Mucosa of descending colon (tissue), 3 donors: ENCODE measurements around the gene ALDOB. TPM values are rescaled to one million over a fixed set of nuclear protein-coding genes. Genes with fewer than 3 reads are reported as not detected.

ENCODE experiments used
- ATAC-seq: fragments of 200-7000 bp; cut with Tn5 transposase; one replicate; pipeline ENCODE4 v1.9.1; 2020; ENCODE audit warnings: mild to moderate bottlenecking, moderate library complexity
- DNase-seq, 3 donors: peaks; one replicate each; pipeline ENCODE4 v3.0.0-alpha.2; 2020
- H3K36me3 ChIP-seq: fragments of 200-600 bp; one replicate; pipeline ENCODE4 v1.8.0; 2021; ENCODE audit warnings: low read depth, mild to moderate bottlenecking
- H3K4me1 ChIP-seq: fragments of 200-600 bp; one replicate; pipeline ENCODE4 v1.8.0; 2021; ENCODE audit warnings: low read depth, mild to moderate bottlenecking
- H3K4me3 ChIP-seq: fragments of 200-600 bp; one replicate; pipeline ENCODE4 v1.8.0; 2021; ENCODE audit warnings: mild to moderate bottlenecking
- H3K9me3 ChIP-seq: fragments of 200-600 bp; one replicate; pipeline ENCODE4 v1.8.0; 2021; ENCODE audit warnings: mild to moderate bottlenecking
- CTCF ChIP-seq: fragments of 200-600 bp; IDR thresholded peaks from one replicate; pipeline ENCODE4 v1.8.0; 2022; ENCODE audit warnings: antibody characterized with exemption, mild to moderate bottlenecking
- intact Hi-C, 2 donors: fragments of 100-400 bp; cut with DNase I in 1 of 2; cut with micrococcal nuclease in 1 of 2; formaldehyde crosslinking; loops; one replicate each; pipeline versions ENCODE4 v1.11.0 to v1.11.1; 2022; cut with DNase I, micrococcal nuclease
- total RNA-seq, 3 donors: library from RNA; stranded (reverse); fragmentation: NEBNext Ultra II Directional in 2 of 3; extraction: Animal tissue kit (Norgen Biotek cat#: 25700) in 2 of 3; gene quantifications; one replicate each; pipeline versions ENCODE4 v1.2.1 to v1.2.4, GENCODE V29; 2021 to 2023
- donor health status: DM: no; HTN: no; CAD: no; lungs with moderate emphysema.
- donor health status: DM: no; HTN: no; CAD: no.
- donor health status: DM: no; HTN: yes; CAD: no.

The ALDOB gene
- total RNA-seq, 3 donors from 2014 or later = 1.6 to 13.8 (median 3.0) TPM

GRCh38 chr9:101417389-101417788, 18.2 kb downstream of the ALDOB start:
- no peaks in the 10 kb centered on the region for H3K36me3 ChIP-seq
- no peak for TF ChIP-seq CTCF
- intact Hi-C loops = no loop called here
- H3K4me3 ChIP-seq = no peak overlapping the region
- DNase-seq = no peak
- ATAC-seq = no peak
- peaks cover 36% of the 10 kb centered on the region for H3K9me3 ChIP-seq
- no peaks in the 10 kb centered on the region for H3K4me1 ChIP-seq

- no peak for TF ChIP-seq CTCF
- intact Hi-C loops = no loop called here
- DNase-seq = no peak
- Histone ChIP-seq H3K9me3 (peaks cover 53% of the 10 kb centered on the region), H3K36me3 (no peaks in the 10 kb centered on the region), H3K4me1 (no peaks in the 10 kb centered on the region), H3K4me3 (no peak overlapping the region)
- no peak for ATAC-seq
These were observed 20.0 kb downstream of the ALDOB start for GRCh38 chr9:101415578-101415977.

GRCh38 chr9:101414839-101415238, 20.7 kb downstream of the ALDOB start:
- Histone ChIP-seq H3K36me3 (no peaks in the 10 kb centered on the region), H3K4me3 (no peak overlapping the region), H3K4me1 (no peaks in the 10 kb centered on the region), H3K9me3 (peaks cover 60% of the 10 kb centered on the region)
- TF ChIP-seq CTCF = no peak
- DNase-seq (no peak), ATAC-seq (no peak)
- intact Hi-C loops = no loop called here

GRCh38 chr9:101409079-101409477, 26.5 kb downstream of the ALDOB start:
- Histone ChIP-seq H3K4me1 (no peaks in the 10 kb centered on the region), H3K36me3 (peaks cover 31% of the 10 kb centered on the region), H3K9me3 (peaks cover 93% of the 10 kb centered on the region), H3K4me3 (no peak overlapping the region)
- ATAC-seq = no peak
- DNase-seq = no peak
- intact Hi-C loops = no loop called here
- TF ChIP-seq CTCF = no peak

- Histone ChIP-seq H3K9me3 (peaks cover 89% of the 10 kb centered on the region), H3K4me1 (no peaks in the 10 kb centered on the region), H3K4me3 (no peak overlapping the region), H3K36me3 (peaks cover 31% of the 10 kb centered on the region)
- DNase-seq = no peak
- intact Hi-C loops = no loop called here
- TF ChIP-seq CTCF = no peak
- ATAC-seq = no peak
These were observed 27.0 kb downstream of the ALDOB start for GRCh38 chr9:101408374-101409078.
